GM19452 (cell line): ENCODE measurements around the gene ZBTB18.

Source experiments
- ATAC-seq: cut with Tn5 transposase; IDR thresholded peaks from one replicate; pipeline ENCODE4 v1.9.1; 2021; ENCODE audit not compliant: unreplicated experiment

The ZBTB18 gene

DNA sequence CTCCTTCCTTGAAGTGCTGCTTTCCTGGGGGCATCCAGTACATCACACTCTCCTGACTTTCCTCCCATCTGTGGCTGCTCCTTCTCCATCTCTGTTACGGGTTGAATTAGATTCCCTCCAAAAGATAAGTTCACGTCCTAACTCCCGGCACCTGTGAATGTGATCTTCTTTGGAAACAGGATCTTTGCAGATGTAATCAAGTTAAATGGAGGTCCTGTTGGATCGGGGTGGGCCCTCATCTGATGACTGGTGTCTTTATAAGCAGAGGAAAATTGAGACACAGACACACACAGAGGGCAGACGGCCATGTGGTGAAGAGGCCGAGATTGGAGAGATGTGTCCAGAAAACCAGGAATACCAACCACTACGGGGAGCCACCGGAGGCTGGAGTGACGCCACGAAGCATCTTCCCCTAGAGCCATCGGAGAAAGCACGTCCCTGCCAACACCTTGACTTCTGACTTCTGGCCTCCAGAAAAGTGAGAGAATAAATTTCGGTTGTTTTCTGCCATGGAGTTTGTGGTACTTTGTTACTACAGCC is 36.0 kb downstream of the ZBTB18 start:
- ATAC-seq, result no peak

DNA sequence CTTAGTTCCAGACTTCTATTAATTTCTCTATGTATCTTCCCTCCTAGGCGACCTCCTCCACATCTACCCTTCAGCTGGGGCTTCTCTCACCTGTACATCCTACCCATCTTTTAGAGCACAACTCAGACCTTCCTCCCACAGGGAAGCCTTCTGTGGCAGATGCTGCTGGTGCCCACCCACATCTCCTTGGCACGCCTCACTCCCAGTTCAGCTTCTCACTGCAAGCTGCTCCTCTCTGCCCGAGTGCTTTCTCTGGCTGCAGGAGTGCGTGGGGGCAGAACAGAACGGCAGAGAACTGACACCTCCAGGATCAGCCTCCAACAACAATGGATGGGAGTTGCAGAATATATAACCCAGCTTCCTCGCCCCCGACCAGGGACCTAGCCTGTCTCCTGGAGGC is 36.5 kb downstream of the ZBTB18 start:
- ATAC-seq, result no peak

DNA sequence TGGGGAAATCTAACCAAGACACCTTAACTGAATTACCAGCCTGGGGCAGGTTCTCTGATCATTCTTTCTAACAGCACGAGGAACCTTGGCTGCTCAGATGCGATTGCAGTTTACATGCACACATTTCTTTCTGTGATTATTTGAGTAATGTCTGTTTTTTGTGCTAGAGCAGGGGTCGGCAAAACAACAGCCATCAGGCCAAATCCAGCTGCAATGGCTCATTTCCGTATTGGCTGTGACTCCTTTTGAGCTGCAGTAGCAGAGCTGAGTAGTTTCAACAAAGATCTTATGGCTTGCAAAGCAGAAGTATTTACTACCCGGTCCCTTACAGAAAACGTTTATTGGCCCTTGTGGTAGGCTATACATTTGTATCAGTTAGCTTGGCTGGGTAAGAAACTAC is 37.1 kb downstream of the ZBTB18 start:
- no peak for ATAC-seq

DNA sequence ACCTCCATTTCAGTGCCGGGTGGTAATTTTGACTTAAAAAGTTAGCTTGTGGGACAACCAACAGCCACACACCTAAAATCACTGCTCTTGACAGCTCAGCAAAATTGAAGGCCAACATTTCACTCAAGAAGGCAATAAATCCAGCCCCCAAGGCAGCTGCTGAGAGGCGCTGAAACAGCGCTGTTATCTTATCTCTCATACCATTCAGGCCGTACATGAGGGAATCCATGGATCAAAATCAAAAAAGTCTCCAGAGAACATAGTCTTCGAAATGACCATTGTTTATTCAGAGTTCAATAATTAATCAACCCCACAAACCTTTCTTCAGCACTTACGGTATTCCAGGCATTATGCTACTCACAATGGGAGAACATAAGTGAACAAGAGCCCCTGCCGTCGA is 38.5 kb downstream of the ZBTB18 start:
- ATAC-seq, result no peak

DNA sequence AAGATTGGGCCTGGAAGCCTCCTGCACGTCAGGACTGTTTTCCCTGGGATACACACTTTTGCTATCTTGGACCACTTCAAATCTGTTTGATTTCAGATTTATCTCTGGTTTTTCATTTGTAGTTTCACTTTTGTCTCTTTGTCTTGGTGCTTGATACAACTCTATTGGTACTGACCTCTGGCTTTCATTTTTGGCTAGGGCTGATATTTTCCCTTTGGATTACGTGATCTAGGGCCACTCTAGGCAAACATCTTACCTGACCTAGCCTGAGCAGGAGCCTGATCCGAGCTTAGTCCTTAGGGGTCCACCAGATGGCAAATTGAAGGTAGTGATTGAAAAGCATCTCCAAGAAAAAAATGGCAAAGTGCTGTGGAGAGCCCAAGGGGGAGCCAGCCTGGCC is 39.6 kb downstream of the ZBTB18 start:
- no peak for ATAC-seq

DNA sequence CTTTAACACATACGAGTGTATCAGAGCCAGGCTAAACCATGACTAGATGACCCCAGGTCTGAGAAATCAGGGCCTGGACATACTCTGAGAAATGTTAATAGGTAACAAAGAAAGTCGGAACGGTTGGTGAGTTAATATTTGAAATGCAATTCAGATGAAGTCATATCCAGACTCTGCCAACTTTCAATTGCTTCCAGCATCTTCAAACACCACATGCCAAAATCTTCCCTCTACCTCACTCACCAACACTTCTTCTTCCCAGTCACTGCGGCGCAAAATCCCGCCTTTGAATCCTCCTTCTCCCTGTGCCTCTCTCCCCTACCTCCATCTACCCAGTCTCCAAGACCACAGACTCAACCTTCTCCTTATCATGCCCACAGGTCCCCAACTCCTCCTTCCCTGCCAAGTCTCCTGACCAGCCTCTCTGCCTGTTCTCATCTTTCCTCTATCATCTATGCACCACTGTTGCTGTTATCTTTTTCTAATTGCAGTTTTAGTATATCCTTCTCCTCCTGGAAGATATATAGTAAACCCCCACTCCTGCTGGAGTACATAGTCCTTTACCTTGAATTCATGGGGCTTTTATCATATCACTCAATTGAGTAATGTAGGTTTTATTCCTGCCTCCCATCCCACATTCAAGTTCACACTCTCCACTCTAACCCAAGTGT is 41.3 kb downstream of the ZBTB18 start:
- no peak for ATAC-seq

DNA sequence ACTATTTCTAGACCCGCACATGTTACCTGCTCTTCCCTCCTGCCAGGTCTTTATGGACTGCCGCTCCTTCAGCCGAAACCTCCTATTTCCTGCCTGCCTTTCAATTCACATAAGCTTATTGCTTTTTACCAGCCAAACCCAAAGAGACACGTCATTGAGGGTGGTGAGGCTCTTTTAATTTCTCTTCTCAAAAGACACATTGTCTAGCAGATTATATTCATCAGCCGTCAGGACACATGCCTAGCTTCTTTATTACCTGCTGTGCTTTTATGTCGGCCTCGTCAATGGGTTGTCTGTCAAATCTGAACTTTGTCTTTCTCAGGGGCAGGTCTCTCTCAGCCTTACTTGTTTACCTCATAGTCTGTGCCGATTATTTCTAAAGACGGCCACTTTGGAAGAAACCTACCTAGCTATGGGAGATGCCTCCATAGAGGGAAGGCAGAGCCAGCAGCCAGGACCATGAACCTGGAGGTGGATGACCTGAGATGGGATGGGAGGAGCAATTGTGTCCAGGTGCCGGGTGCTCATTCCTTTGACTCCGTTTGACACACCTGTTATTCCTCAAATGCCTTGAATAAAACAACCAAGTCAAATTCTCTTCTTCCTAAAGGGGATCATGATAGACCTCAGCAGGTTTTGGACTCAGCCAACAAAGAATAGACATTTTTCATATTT is 42.0 kb downstream of the ZBTB18 start:
- no peak for ATAC-seq

DNA sequence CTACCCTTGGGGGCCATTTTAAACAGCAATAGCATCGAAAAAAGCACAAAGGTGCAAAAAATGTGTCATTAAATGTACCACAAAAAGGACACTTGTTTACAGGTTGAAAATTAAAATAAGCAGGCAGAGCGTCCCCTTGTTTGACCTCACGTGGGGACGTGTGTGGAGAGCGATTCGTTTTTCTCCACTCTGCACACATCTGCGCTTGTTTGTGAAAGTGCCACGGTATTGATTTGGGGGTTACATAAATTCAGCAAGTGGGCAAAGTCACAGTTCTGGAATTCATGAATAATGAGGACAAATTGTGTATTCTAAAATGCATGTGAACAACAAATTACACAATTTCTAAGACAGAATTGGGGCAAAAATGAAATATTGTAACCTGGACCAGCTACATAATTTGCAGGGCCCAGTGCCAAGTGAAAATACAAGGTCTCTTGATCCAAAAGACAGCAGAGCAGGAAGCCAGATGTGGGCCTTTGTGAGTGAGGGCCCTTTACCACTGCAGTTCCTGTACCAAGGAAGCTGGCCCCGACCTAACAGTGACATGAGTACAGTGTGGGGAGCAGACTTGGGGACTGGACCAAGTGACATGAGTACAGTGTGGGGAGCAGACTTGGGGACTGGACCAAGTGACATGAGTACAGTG is 43.9 kb downstream of the ZBTB18 start:
- no peak for ATAC-seq

DNA sequence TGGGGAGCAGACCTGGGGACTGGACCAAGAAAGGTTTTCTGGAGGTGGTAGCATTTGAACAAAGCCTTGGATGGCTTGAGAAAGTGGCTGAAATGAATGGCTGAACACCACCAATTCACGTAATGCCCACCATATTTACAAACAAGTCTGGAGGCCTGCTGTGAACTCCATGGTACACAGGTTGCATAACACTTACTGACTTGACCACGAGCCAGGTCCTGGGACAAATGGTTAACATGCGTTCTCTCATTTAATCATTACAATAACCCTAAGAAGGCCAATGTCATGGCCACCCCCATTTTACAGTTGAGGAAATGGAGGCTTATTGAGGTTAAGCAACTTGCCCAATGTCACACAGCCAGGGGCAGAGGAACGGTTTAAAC is 44.4 kb downstream of the ZBTB18 start:
- no peak for ATAC-seq

DNA sequence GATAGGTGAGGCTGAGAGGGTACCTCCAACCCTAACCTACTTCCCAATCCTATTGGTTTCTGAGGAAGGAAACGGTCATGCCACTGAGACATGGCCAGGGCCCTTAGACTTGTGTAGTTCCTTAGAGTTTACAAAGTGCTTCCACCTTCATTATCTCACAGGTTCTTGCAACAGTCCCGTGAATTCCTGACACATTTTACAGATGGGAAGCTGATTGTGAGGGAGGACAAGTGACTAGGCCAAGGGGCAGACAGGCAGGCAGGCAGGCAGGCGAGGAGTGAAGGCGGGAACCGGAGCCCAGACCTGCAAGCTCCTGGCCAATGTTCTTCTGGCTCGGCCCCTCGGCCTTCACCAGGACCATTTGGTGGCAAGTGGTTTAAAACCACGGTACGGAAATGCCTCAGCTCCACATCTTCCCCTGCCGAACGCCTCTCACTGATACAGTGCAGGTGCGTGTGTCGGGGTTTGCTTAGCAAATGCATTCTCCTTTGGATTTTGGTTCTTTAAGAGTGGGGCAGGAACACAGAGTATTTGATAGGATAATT is 45.1 kb downstream of the ZBTB18 start:
- ATAC-seq, result no peak

DNA sequence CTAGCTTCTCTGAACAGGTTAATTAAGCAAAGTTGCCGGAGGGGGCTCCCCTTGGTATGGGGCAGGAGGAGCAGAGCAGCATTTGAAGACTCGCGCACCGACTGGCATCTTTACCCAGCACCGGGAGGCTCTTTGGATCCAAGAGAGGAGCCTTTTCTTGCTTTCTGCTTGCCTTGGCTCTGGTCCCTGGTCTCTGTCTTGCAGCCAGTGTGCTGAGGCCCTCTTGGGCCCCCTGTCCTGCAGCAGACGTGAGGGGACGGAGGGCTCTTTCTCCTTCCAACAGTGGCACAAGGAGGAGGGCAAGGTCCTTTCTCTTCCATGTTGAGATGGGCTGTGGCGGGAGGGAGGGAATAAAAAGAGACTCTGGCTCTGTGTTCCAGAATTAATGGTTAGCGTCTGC is 45.6 kb downstream of the ZBTB18 start:
- no peak for ATAC-seq

DNA sequence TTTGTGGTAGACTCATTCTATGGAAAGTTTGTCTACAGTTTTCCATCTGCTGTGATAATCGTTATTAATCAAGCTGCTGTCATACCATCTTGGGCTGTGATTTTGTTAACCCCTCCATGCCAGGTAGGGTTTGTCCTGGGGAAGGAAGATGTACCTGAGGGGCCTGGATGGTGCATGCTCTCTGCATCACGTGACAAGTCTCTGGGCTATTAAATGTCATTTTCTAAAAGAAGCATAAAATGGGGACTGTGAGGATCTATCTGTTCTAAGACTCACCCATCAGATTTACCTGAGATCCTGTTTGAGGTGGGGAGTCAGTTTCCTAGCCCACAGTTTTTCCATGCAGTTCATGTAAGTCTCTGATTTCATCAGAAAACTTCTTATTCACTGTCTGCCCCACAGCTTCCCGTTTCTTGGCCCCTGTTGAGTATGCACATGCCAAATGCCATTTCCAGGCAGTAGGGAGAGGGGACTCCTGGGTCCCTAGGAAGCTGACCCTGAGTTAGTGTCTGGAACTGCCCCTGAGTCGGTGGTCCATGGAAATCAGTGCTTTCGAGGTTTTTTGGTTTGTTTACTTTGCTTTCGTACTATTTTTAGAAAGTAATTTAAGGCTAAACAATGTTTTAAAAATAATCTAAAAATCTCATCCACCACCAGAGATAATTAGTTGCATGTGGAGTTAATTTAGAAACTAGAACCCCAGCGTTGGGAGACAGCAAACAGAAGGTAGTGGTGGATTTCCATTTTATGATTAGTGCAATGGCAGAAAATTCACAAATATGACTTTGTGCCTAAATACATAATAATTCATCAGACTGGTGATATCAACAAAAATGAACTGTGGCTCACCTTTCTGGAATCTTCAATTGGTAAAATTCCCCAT is 46.7 kb downstream of the ZBTB18 start:
- no peak for ATAC-seq

DNA sequence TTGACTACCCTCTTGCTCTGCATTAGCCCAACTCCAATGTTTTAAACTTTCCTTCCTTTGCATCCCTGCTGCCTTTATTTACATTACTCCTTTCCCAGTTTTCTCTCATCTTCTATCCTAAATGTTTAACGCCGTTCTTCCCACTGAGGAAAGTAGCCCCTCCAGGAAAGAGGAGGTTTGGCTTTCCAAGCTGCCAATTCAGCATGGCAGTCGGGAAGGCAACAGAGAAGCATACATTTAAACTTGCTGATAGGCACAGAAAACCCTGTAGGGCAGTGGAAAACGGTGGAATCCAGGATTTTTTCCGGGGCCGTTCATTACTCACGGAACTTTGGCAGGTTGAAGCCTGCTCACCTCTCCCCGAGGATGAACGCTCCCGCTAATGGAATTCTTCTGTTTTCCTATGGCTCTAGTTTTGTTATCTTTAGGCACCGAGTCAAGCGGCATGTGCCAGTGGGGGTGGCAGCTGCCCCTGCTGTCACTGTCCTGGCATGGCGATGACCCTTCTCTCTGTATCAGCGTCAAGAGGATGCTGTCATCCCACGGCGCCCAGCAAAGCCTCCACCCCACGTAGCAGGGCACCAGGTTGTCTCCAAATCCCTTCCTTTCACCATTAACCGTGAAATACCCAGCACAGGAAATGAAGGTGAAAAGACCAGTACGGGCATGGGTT is 48.3 kb downstream of the ZBTB18 start:
- no peak for ATAC-seq

DNA sequence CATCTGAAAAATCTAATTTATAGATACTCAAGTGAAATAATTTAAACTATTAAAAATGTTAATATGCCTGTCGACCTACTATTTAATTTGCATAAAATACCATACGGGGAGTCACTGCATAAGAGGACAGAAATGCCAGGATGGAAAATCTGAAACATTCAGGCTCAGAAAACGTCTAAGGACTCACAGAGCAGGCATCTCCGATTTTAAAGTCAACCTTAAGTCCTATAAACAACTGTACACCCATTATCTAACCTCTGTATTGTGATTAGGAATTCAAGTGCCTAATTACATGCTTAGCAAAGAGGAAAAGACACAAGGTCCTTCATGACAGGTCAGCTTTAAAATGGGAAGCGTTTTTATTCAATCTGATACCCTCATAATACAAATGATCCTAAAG is 49.2 kb downstream of the ZBTB18 start:
- no peak for ATAC-seq

DNA sequence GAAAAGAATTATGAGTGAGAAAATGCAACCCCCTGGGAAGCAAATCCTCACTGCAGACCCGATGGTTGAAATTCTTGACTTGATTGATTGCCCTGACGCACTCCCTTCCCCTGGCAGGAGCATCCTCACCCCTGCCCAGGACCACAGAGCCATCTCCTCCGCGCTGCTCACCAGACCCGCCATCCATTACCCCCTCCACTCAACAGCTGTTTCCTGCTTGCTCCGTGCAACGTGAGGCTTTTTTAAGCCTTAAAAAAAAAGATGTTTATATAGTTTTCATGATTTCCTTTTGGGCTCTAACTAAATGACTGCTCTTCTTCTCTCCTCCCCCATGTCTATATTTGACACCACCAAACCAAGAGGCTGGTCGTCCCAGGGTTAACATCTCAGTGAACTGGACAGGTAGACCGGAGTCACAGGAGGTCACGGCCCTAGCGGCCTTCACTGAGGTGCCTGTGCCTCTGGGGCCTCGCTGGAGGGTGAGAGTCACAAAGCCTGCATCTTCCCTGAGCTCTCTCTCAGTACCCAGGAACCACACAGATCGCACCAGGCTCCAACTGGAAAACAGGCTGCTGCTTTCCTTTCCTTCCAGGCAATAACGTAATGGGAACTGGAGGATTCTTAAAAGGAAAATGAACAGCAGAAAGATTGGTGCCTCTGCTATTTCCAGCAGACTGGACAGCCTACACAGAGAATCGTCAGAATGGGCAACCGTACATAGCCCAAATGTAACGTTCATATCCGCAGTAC is 49.8 kb downstream of the ZBTB18 start:
- ATAC-seq, result no peak

DNA sequence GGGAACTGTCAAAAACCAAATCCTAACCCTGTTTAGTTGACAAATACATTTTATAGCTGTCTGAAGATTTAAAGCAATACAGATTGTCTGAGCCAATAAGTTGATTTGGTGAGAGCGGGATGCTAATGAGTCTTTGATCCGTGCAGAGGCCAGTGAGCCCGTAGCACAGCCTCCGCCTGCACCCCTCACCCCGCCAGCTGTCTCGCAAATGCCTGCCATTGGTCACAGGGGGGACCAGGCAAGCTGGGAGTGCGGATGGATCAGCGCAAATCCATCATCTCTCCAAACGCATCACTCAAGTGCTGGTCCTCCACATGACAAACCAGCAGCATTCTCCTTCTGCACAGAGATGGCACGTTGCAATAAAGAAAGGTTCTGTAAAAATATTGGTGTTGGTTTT is 51.0 kb downstream of the ZBTB18 start:
- ATAC-seq, result no peak

DNA sequence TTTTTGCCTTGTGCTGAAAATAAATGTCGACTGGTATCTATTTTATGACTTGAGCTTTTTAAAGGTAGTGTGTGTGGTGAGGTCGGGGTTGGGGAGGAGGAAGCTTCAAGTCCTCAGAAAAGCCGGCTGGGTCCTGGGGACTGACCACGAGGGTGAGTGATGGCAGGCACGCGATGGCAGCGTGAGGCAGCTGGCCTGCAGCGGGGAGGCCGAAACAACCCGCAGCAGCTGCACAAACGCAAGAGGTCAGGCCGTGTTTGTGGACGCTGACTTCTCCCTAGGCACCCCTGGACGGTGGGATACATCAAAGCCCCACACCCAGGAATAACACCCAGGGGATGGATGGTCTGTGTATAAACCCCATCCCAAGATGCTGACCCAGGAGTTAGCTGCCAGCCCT is 51.4 kb downstream of the ZBTB18 start:
- ATAC-seq, result no peak

DNA sequence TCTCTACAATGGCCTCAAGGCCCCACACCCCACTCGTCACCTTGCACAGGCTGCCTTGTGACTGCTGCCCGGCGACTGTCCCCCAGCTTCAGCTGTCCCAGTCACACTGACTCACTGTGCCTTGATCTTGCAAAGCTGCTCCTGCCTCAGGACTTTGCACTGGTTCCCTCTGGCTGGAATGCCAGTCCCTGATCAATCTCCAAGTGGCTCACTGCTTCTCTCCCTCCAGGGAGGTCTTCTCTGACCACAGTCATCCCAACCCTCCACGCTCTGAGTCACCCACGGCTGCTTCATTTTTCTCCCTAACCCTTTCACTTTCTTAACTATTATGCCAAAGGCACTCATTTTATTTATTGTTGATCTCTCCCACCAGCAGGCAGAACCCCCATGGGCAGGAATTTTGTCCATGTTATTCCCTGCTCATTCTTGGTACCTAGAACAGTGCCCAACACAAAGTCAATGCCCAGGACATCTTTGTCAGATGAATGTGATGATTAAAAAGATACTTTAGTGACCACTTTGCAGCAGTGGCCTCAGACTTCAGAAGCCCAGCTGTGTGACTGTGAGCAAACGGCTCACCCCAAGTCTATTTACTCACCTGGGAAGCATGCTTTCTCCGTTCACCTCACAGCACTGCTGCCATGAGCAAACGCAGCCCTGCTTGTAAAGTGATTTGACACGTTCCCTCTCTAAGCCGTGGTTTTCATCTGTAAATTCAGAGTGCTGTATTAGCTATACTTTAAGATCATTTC is 53.4 kb downstream of the ZBTB18 start:
- no peak for ATAC-seq

DNA sequence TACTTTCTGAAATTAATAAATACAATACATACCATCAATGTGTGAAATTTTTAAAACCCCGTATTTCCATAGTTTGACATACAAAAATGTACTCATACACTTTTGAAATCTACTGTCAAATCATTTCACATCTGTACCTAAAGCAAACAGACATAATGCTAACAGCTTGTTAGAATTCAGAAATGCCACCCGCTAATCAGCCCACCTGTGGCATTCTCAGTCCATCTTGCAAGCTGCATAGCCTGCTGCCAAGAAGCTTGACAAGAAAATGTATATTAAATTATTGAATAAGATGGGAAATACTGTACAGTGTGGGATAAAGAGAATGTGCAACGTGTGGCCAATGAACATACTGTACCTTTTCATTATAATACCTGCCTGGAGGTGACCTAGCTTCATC is 55.1 kb downstream of the ZBTB18 start:
- no peak for ATAC-seq
